Left ventricle myocardium superior (tissue), 1 donor: ENCODE results near the gene BEST1. TPM values are rescaled to one million over a fixed set of nuclear protein-coding genes. Genes with fewer than 3 reads are reported as not detected.
"Not testable (repeated sequence)": the region's sequence is repeated elsewhere in the genome, so short reads cannot be mapped to it uniquely, and the experiment has no call there.

Experiments
- ATAC-seq: fragments of 200-7000 bp; cut with Tn5 transposase; one replicate; pipeline ENCODE4 v1.9.1; 2020; ENCODE audit warnings: mild to moderate bottlenecking, moderate library complexity
- DNase-seq: peaks from one replicate; pipeline ENCODE4 v3.0.0-alpha.2; 2020
- intact Hi-C: fragments of 100-400 bp; cut with micrococcal nuclease; formaldehyde crosslinking; loops from one replicate; pipeline ENCODE4 v1.11.0; 2022
- total RNA-seq: library from RNA; stranded (reverse); fragmentation: NEBNext Ultra II Directional; extraction: Animal tissue kit (Norgen Biotek cat#: 25700); gene quantifications from one replicate; pipeline ENCODE4 v1.2.1, GENCODE V29; 2021
- donor health status: DM: no; HTN: yes; CAD: no; lungs with severe emphysema.

Gene BEST1
- total RNA-seq, 1 donor from 2014 or later, result 1.1 TPM

DNA sequence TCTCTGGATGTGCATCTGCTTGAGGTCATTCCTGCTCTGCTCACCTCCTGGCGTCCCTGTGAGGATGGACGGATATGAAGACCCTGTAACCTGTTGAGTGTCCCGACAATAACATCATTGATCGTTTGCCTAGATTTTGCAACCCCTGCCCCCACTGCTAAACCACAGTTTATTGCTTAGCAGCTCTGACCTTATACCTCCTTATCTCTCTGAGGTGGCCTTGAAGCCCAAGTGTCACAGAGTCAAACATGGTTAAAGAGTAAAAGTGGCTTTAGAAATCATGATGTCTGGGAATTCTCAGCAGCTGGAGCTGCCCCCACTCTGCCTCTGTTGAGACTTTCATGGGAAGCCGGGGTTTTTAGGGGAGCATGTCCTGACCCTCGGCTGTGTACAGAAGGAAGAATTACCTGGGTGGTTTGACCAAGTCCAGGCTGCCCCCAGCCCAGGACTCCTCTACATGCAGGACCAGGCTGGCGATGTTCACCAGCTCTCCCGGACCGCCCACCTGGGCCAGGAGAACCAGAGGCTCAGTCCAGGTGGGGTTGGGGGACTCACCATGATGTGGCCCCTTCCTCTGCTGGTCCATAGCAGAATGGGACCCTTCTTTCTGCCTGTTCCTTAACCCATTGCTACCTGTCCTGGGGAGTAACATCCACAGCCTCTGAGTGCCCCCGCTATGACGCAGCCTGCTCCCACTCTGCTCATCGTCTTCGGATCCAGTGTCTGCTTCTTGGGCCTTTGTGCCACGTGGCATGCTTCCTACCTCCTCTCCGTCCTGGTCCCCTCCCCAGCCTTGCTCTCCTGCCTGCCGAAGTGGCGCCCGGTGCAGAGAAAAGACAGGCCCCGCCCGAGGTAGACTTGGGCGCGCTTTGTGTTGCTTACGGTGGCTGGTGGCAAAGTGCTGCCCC, 50.6 kb downstream of the BEST1 start:
- intact Hi-C loops, result no loop called here
- no peak for DNase-seq
- no peak for ATAC-seq

GRCh38 chr11:62001450-62002191, 51.5 kb downstream of the BEST1 start:
- intact Hi-C loops, result no loop called here
- DNase-seq (peak; percentile 65), ATAC-seq (peak; percentile 72)

GRCh38 chr11:62002283-62002682, 52.1 kb downstream of the BEST1 start:
- intact Hi-C loops, DNase-seq, ATAC-seq: not testable (repeated sequence)

DNA sequence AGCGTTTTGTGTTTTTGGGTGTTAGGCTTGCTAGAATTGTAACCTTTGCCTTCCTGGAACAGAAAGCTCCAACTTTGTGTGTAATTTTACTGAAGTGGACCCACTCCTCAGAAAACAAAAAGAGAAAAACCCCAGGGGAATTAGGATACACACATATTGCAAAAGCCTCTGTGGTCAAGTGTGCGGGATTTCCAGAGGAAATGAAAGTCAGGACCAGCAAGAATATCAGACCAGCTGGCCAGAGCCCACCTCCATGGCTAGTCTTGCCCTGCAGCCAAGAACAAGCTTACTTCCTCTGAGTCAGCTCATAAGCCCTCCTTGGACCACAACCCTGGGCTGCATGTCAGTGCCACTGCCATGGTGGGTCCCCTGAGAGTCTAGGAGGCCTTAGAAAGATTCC, 54.3 kb downstream of the BEST1 start:
- DNase-seq (peak; percentile 39), ATAC-seq (peak; percentile 70)
- intact Hi-C loops, result no loop called here

DNA sequence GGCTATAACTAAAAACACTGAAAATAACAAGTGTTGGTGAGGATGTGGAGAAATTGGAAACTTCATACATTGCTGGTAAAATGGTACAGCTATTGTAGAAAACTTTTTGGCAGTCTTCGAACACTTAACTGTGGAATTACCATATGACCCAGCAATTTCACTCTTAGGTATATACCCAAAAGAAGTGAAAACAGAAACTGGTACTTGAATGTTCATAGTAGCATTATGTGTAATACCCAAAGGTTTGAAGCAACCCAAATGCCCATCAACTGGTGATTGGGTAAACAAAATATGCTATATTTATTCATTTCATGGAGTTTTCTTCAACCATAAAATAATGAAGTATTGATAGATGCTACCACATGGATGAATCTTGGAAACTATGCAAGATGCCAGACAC, 58.0 kb downstream of the BEST1 start:
- DNase-seq (no peak), ATAC-seq (no peak)
- intact Hi-C loops, result no loop called here

- intact Hi-C loops, result no loop called here
- DNase-seq, result no peak
Measured at GRCh38 chr11:62010935-62011528, 60.9 kb downstream of the BEST1 start.

DNA sequence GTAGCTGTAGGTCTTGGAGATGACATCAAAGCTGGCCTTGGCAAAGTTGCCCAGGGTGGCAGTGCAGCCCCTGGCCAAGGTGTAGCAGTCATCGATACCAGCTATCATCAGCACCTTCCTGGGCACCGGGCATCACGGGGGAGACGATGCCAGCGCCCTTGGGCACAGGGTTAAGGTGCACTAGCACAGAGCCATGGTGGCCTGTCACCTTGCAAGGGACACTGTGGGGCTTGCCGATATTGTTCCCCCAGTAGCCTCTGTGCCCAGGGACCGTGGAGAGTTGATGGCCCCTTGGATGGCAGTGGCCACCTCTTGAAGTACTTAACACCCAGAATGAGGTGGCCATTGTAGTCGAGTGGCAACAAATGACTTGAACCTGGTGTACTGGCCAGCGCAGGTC, 61.7 kb downstream of the BEST1 start:
- intact Hi-C loops, result no loop called here
- ATAC-seq, result no peak

More at GRCh38 chr11:62010935-62011528, 60.9 kb downstream of the BEST1 start:
- ATAC-seq, result no peak

GRCh38 chr11:62012451-62012831, 62.3 kb downstream of the BEST1 start:
- ATAC-seq (no peak), DNase-seq (no peak)
- intact Hi-C loops, result no loop called here

More for the DNA sequence above, 61.7 kb downstream of the BEST1 start:
- no peak for DNase-seq

GRCh38 chr11:62012832-62013461, 62.8 kb downstream of the BEST1 start:
- DNase-seq (no peak), ATAC-seq (no peak)
- intact Hi-C loops, result no loop called here

Other genes with a start within 250 kb of the BEST1 start
- gene MYRF, start 197.7 kb upstream of the BEST1 start, total RNA-seq, result 2.1 TPM
- gene TMEM258, start 157.8 kb upstream of the BEST1 start, total RNA-seq, result 130 TPM
- gene FEN1, start 157.4 kb upstream of the BEST1 start, total RNA-seq, result 6.4 TPM
- 26.3 TPM for gene FADS1, start 133.3 kb upstream of the BEST1 start, total RNA-seq
- gene FADS2, start 122.1 kb upstream of the BEST1 start, total RNA-seq, result 24.7 TPM
- 69.7 TPM for gene FADS3, start 58.8 kb upstream of the BEST1 start, total RNA-seq
- gene RAB3IL1, start 32.8 kb upstream of the BEST1 start, total RNA-seq, result 11.1 TPM
- gene FTH1, start 17.3 kb downstream of the BEST1 start, total RNA-seq, result 2,305 TPM
- 11.6 TPM for gene INCENP, start 173.7 kb downstream of the BEST1 start, total RNA-seq
- not detected for gene SCGB1D1, start 239.9 kb downstream of the BEST1 start, total RNA-seq